Skin of body (tissue), 2 donors: ENCODE results near the gene SCAP. TPM values are rescaled to one million over a fixed set of nuclear protein-coding genes. Genes with fewer than 3 reads are reported as not detected.
A peak's percentile ranks its signal among the peaks of the same experiment; 100 is the strongest.
"Not testable (repeated sequence)": the region's sequence is repeated elsewhere in the genome, so short reads cannot be mapped to it uniquely, and the experiment has no call there.

ENCODE experiments used
- DNase-seq: peaks from one replicate; lab custom pipeline; 2025; lab: John Stamatoyannopoulos, UW
- total RNA-seq: library from RNA; depleted of rRNA; stranded (reverse); fragments of >200 nt; gene quantifications from one replicate; pipeline ENCODE4 v1.2.3, GENCODE V29; 2014

SCAP gene
- total RNA-seq, 1 donor from 2014 or later = 44.6 TPM

- no peak for DNase-seq
Observed at GRCh38 chr3:47399531-47400270, 76.0 kb downstream of the SCAP start.

- no peak for DNase-seq
Observed at GRCh38 chr3:47399016-47399415, 76.7 kb downstream of the SCAP start.

- DNase-seq = no peak
Observed at GRCh38 chr3:47398228-47398627, 77.5 kb downstream of the SCAP start.

GRCh38 chr3:47394881-47395280 lies 80.9 kb downstream of the SCAP start:
- DNase-seq = no peak

GRCh38 chr3:47394140-47394870 lies 81.4 kb downstream of the SCAP start:
- no peak for DNase-seq

- DNase-seq = no peak
Observed at GRCh38 chr3:47392933-47393332, 82.8 kb downstream of the SCAP start.

- DNase-seq = no peak
Observed at GRCh38 chr3:47385796-47386195, 89.9 kb downstream of the SCAP start.

GRCh38 chr3:47385007-47385406 lies 90.7 kb downstream of the SCAP start:
- no peak for DNase-seq

- DNase-seq = no peak
Observed at GRCh38 chr3:47384425-47384824, 91.3 kb downstream of the SCAP start.

GRCh38 chr3:47381317-47382157 lies 94.2 kb downstream of the SCAP start:
- peak; percentile 72 for DNase-seq

- DNase-seq = peak; percentile 99
Observed at GRCh38 chr3:47380601-47381316, 95.0 kb downstream of the SCAP start, which contains the start of gene PTPN23. Gene PTPN23, plus strand, starts transcription at chr3:47381021. Its CDS starts 76 bp downstream, at chr3:47381097.

- no peak for DNase-seq
Observed at GRCh38 chr3:47380026-47380600, 95.6 kb downstream of the SCAP start.

GRCh38 chr3:47379411-47379899 lies 96.3 kb downstream of the SCAP start:
- no peak for DNase-seq

- no peak for DNase-seq
Observed at GRCh38 chr3:47378869-47379268, 96.9 kb downstream of the SCAP start.

GRCh38 chr3:47377186-47377585 lies 98.6 kb downstream of the SCAP start:
- DNase-seq = no peak

GRCh38 chr3:47376393-47376792 lies 99.3 kb downstream of the SCAP start:
- no peak for DNase-seq

GRCh38 chr3:47374587-47374986 lies 101.2 kb downstream of the SCAP start:
- DNase-seq = no peak

- DNase-seq = no peak
Observed at GRCh38 chr3:47370887-47371697, 104.6 kb downstream of the SCAP start.

GRCh38 chr3:47370020-47370419 lies 105.7 kb downstream of the SCAP start:
- DNase-seq = not testable (repeated sequence)

GRCh38 chr3:47367631-47368030 lies 108.1 kb downstream of the SCAP start:
- no peak for DNase-seq
